Activated CD4-positive, alpha-beta T cell treated with anti-CD3 and anti-CD28 coated beads, Interleukin-2, amount 50 U/mL, for 1 hour (primary cell): ENCODE data around the gene LRP4.

Source experiments
- DNase-seq: peaks from one replicate; pipeline ENCODE4 v3.0.0-alpha.2; 2020

The LRP4 gene

GRCh38 chr11:46845740-46846509 lies 72.4 kb downstream of the LRP4 start, which contains the start of gene CKAP5:
CKAP5 (minus strand) TSS chr11:46846280; CDS start chr11:46821231, 25,049 bp downstream.
- DNase-seq: peak; percentile 82

GRCh38 chr11:46845440-46845739 lies 73.0 kb downstream of the LRP4 start:
- no peak for DNase-seq

GRCh38 chr11:46840116-46840515 lies 78.2 kb downstream of the LRP4 start:
- no peak for DNase-seq

GRCh38 chr11:46838501-46838900 lies 79.8 kb downstream of the LRP4 start:
- no peak for DNase-seq

- no peak for DNase-seq
Observed at GRCh38 chr11:46837860-46838259, 80.5 kb downstream of the LRP4 start.

- DNase-seq: no peak
Observed at GRCh38 chr11:46836870-46837269, 81.5 kb downstream of the LRP4 start.

GRCh38 chr11:46836431-46836830 lies 81.9 kb downstream of the LRP4 start:
- DNase-seq: no peak

- no peak for DNase-seq
Observed at GRCh38 chr11:46835897-46836296, 82.5 kb downstream of the LRP4 start.

- DNase-seq: no peak
Observed at GRCh38 chr11:46834821-46835220, 83.5 kb downstream of the LRP4 start.

- DNase-seq: no peak
Observed at GRCh38 chr11:46832511-46833214, 85.7 kb downstream of the LRP4 start.

- DNase-seq: no peak
Observed at GRCh38 chr11:46827995-46828394, 90.4 kb downstream of the LRP4 start.

GRCh38 chr11:46826310-46827044 lies 91.9 kb downstream of the LRP4 start:
- peak; percentile 68 for DNase-seq

- no peak for DNase-seq
Observed at GRCh38 chr11:46808799-46809431, 109.4 kb downstream of the LRP4 start.
